Heart left ventricle (tissue), 16 donors: ENCODE data around the gene HIPK1. TPM values are rescaled to one million over a fixed set of nuclear protein-coding genes. Genes with fewer than 3 reads are reported as not detected.
A peak's percentile ranks its signal among the peaks of the same experiment; 100 is the strongest.

ENCODE experiments used
- ATAC-seq, 4 donors: fragments of 200-7000 bp; cut with Tn5 transposase; one replicate each; pipeline ENCODE4 v1.9.1; 2020 to 2022; ENCODE audit warnings: moderate library complexity in 4 of 4, mild to moderate bottlenecking in 3 of 4, moderate number of reproducible peaks in 1 of 4
- DNase-seq, 5 donors: peaks; one replicate each; pipeline ENCODE4 v3.0.0-alpha.2; 2020
- H3K27ac ChIP-seq, 12 donors: fragments of 200-600 bp; sonication (generic) in 4 of 12; one replicate each; pipeline versions ENCODE4 v1.5.0 to v1.8.0; 2016 to 2022; ENCODE audit warnings: mild to moderate bottlenecking in 2 of 12
- H3K27me3 ChIP-seq, 9 donors: fragments of 200-600 bp; sonication (generic) in 2 of 9; one replicate each; pipeline versions ENCODE4 v1.5.1 to v1.8.0; 2016 to 2022; ENCODE audit warnings: mild to moderate bottlenecking in 3 of 9
- H3K36me3 ChIP-seq, 9 donors: fragments of 200-600 bp; sonication (generic) in 2 of 9; one replicate each; pipeline versions ENCODE4 v1.5.0 to v1.8.0; 2018 to 2022; ENCODE audit warnings: mild to moderate bottlenecking in 2 of 9
- H3K4me1 ChIP-seq, 12 donors: fragments of 200-600 bp; sonication (generic) in 4 of 12; one replicate each; pipeline versions ENCODE4 v1.5.0 to v1.8.0; 2016 to 2022; ENCODE audit warnings: mild to moderate bottlenecking in 3 of 12
- H3K4me3 ChIP-seq, 12 donors: fragments of 200-600 bp; sonication (generic) in 4 of 12; one replicate each; pipeline versions ENCODE4 v1.5.0 to v1.8.0; 2017 to 2022; ENCODE audit warnings: mild to moderate bottlenecking in 9 of 12, moderate library complexity in 4 of 12
- H3K9me3 ChIP-seq, 12 donors: fragments of 200-600 bp; sonication (generic) in 4 of 12; one replicate each; pipeline versions ENCODE4 v1.5.0 to v1.8.0; 2016 to 2022; ENCODE audit warnings: mild to moderate bottlenecking in 1 of 12
- POLR2A ChIP-seq, 2 donors: fragments of 450-650 bp; IDR thresholded peaks; one replicate each; pipeline ENCODE4 v1.6.1; 2017; ENCODE audit warnings: antibody characterized with exemption in 2 of 2, mild to moderate bottlenecking in 2 of 2, moderate library complexity in 2 of 2
- WGBS, 4 donors: extraction: QIAGEN DNeasy Blood & Tissue Kit in 2 of 4; methylation state at CpG; one replicate each; pipeline versions ENCODE4 v1.1.5 to v1.1.7; 2013 to 2018; 5-methylcytosine and 5-hydroxymethylcytosine counted together
- intact Hi-C, 10 donors: fragments of 100-400 bp; cut with DNase I; formaldehyde crosslinking; loops; one replicate each; pipeline versions ENCODE4 v1.11.1 to v1.14.2; 2022
- polyA plus RNA-seq, 2 donors: library from polyadenylated mRNA; stranded (reverse); fragments of 200-250 nt; gene quantifications; one replicate each; pipeline ENCODE4 v1.2.3, GENCODE V29; 2013
- total RNA-seq, 9 donors: library from RNA; depleted of rRNA in 2 of 9; stranded (reverse); fragments of >200 nt in 2 of 9; fragmentation: NEBNext Ultra II Directional in 3 of 9; extraction: Animal tissue kit (Norgen Biotek cat#: 25700) in 3 of 9; gene quantifications; one replicate each; pipeline versions ENCODE4 v1.1.0 to v1.2.4, GENCODE V29; 2016 to 2023
- TF ChIP-seq, protein P1 (sequence below), 12 donors: fragments of 200-600 bp; sonication (generic) in 4 of 12; IDR thresholded peaks; one replicate each; pipeline versions ENCODE4 v1.5.0 to v1.8.0; 2018 to 2022; ENCODE audit warnings: antibody characterized with exemption in 12 of 12, mild to moderate bottlenecking in 5 of 12
- donor health status: ischemic (EF 13 %, LVEDD 7.1; RV severe dilation, severe dysfunction).
- donor health status: healthy with polysubstance abuse.
- donor health status: DM: no; HTN: yes; CAD: no.
- donor health status: DM: no; HTN: no; CAD: no.
- donor health status: ischemic (EF 25% LVEDD 6.9; RV normal size, moderate dysfunction).
- donor health status: ischemic (EF 25% LVEDD 5.7; RV mildly dilated, moderate dysfunction).
- donor health status: healthy.
- donor health status: DM: yes; HTN: yes; CAD: no.
- donor health status: ischemic (EF 35%, LVEDD 5.7; RV mildly dilated, moderate dysfunction).
- donor health status: nonischemic (EF 11% LVEDD 7.7; RV severe dilation, severe dysfunction).
- donor health status: DM: yes; HTN: yes; CAD: no.
- donor health status: PGD.
- donor health status: ischemic (EF 29% LVEDD 5.4; RV normal size, mild dysfunction).
- donor health status: nonischemic (EF 23%, LVEDD 6.1; RV moderate dilation, normal function).

The HIPK1 gene
- total and polyA plus RNA-seq, 11 donors = 7.0 to 102 (median 52.4) TPM

GRCh38 chr1:113934511-113935055 lies 5.5 kb downstream of the HIPK1 start:
- Histone ChIP-seq H3K4me3 (no peak overlapping the region), H3K27ac (no peak overlapping the region), H3K9me3 (peaks cover 0 to 4% (median 0%) of the 10 kb centered on the region in 12 donors), H3K27me3 (no peaks in the 10 kb centered on the region), H3K4me1 (peaks cover 6 to 82% (median 39%) of the 10 kb centered on the region in 12 donors), H3K36me3 (no peaks in the 10 kb centered on the region)
- ATAC-seq (no peak), DNase-seq (no peak)
- TF ChIP-seq, protein P1, sequence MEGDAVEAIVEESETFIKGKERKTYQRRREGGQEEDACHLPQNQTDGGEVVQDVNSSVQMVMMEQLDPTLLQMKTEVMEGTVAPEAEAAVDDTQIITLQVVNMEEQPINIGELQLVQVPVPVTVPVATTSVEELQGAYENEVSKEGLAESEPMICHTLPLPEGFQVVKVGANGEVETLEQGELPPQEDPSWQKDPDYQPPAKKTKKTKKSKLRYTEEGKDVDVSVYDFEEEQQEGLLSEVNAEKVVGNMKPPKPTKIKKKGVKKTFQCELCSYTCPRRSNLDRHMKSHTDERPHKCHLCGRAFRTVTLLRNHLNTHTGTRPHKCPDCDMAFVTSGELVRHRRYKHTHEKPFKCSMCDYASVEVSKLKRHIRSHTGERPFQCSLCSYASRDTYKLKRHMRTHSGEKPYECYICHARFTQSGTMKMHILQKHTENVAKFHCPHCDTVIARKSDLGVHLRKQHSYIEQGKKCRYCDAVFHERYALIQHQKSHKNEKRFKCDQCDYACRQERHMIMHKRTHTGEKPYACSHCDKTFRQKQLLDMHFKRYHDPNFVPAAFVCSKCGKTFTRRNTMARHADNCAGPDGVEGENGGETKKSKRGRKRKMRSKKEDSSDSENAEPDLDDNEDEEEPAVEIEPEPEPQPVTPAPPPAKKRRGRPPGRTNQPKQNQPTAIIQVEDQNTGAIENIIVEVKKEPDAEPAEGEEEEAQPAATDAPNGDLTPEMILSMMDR (IDR thresholded peaks at IDR 0.05) = no peak
- TF ChIP-seq POLR2A (IDR thresholded peaks at IDR 0.05) = no peak
- WGBS, 4 donors = 55 to 80% (median 69%) methylated on average over 5 of the region's 5 CpGs
- intact Hi-C loops = no loop called here

- no peak for DNase-seq
- intact Hi-C loops = no loop called here
- Histone ChIP-seq H3K9me3 (peaks cover 0 to 4% (median 0%) of the 10 kb centered on the region in 12 donors), H3K27ac (no peak overlapping the region), H3K36me3 (peaks cover 0 to under 1% (median 0%) of the 10 kb centered on the region in 9 donors), H3K4me1 (peaks cover 6 to 84% (median 42%) of the 10 kb centered on the region in 12 donors), H3K4me3 (no peak overlapping the region), H3K27me3 (no peaks in the 10 kb centered on the region)
- no peak for TF ChIP-seq POLR2A (IDR thresholded peaks at IDR 0.05)
- 95 to 100% (median 100%) methylated on average over 1 of the region's 1 CpG for WGBS, 4 donors
- ATAC-seq = no peak
Measured at GRCh38 chr1:113935176-113935575, 6.1 kb downstream of the HIPK1 start.

GRCh38 chr1:113935970-113936369 lies 6.8 kb downstream of the HIPK1 start:
- ATAC-seq = no peak
- intact Hi-C loops = no loop called here
- H3K27me3 ChIP-seq = no peaks in the 10 kb centered on the region
- peaks cover 3 to 86% (median 36%) of the 10 kb centered on the region in 12 donors for H3K4me1 ChIP-seq
- WGBS, 4 donors = 77 to 81% (median 80%) methylated on average over 1 of the region's 1 CpG
- no peak overlapping the region for H3K4me3 ChIP-seq
- peaks cover 0 to 9% (median 5%) of the 10 kb centered on the region in 9 donors for H3K36me3 ChIP-seq
- no peak for TF ChIP-seq POLR2A (IDR thresholded peaks at IDR 0.05)
- TF ChIP-seq, protein P1 (IDR thresholded peaks at IDR 0.05) = no peak
- H3K9me3 ChIP-seq = peaks cover 0 to 4% (median 0%) of the 10 kb centered on the region in 12 donors
- DNase-seq = no peak
- peak overlapping the region in 1 of 12 donors; percentile 16 for H3K27ac ChIP-seq

GRCh38 chr1:113937146-113937545 lies 8.0 kb downstream of the HIPK1 start:
- ATAC-seq (no peak), DNase-seq (no peak)
- peaks cover 0 to 75% (median 24%) of the 10 kb centered on the region in 12 donors for H3K4me1 ChIP-seq
- no peak for TF ChIP-seq POLR2A (IDR thresholded peaks at IDR 0.05)
- TF ChIP-seq, protein P1 (IDR thresholded peaks at IDR 0.05) = no peak
- H3K9me3 ChIP-seq = peaks cover 0 to 4% (median 0%) of the 10 kb centered on the region in 12 donors
- intact Hi-C loops = no loop called here
- WGBS, 4 donors = 77 to 94% (median 81%) methylated on average over 1 of the region's 1 CpG
- H3K27me3 ChIP-seq = no peaks in the 10 kb centered on the region
- H3K27ac ChIP-seq = no peak overlapping the region
- peaks cover 0 to 20% (median 17%) of the 10 kb centered on the region in 9 donors for H3K36me3 ChIP-seq
- no peak overlapping the region for H3K4me3 ChIP-seq
